GM04504 (cell line): ENCODE measurements around the gene EXOC8.

Experiments
- DNase-seq: peaks from one replicate; pipeline ENCODE4 v3.0.0-alpha.2; 2012; ENCODE audit warnings: low read depth

Gene EXOC8

GRCh38 chr1:231337472-231338269, at the start of gene EXOC8:
EXOC8 (minus strand) TSS chr1:231337852; CDS start chr1:231337745, 107 bp downstream.
- peak; percentile 94 for DNase-seq

- no peak for DNase-seq
Measured at GRCh38 chr1:231386466-231386865, 48.8 kb upstream of the EXOC8 start.

- DNase-seq = no peak
Measured at GRCh38 chr1:231385416-231385748, 47.7 kb upstream of the EXOC8 start.

GRCh38 chr1:231384696-231385415, 47.2 kb upstream of the EXOC8 start:
- no peak for DNase-seq

- no peak for DNase-seq
Measured at GRCh38 chr1:231383159-231383860, 45.7 kb upstream of the EXOC8 start.

GRCh38 chr1:231382426-231382825, 44.8 kb upstream of the EXOC8 start:
- DNase-seq = no peak

GRCh38 chr1:231381729-231382128, 44.1 kb upstream of the EXOC8 start:
- DNase-seq = no peak

GRCh38 chr1:231376875-231377549, 39.4 kb upstream of the EXOC8 start:
- no peak for DNase-seq

- DNase-seq = no peak
Measured at GRCh38 chr1:231376101-231376500, 38.4 kb upstream of the EXOC8 start.

- no peak for DNase-seq
Measured at GRCh38 chr1:231374394-231374793, 36.7 kb upstream of the EXOC8 start.

GRCh38 chr1:231372501-231372900, 34.8 kb upstream of the EXOC8 start:
- DNase-seq = no peak

GRCh38 chr1:231369282-231369681, 31.6 kb upstream of the EXOC8 start:
- DNase-seq = no peak

- DNase-seq = no peak
Measured at GRCh38 chr1:231364192-231364591, 26.5 kb upstream of the EXOC8 start.

- DNase-seq = no peak
Measured at GRCh38 chr1:231363624-231364023, 26.0 kb upstream of the EXOC8 start.

- DNase-seq = no peak
Measured at GRCh38 chr1:231362325-231362724, 24.7 kb upstream of the EXOC8 start.

GRCh38 chr1:231359113-231359512, 21.5 kb upstream of the EXOC8 start:
- peak; percentile 91 for DNase-seq

- DNase-seq = peak; percentile 42
Measured at GRCh38 chr1:231357831-231358354, 20.2 kb upstream of the EXOC8 start.

- DNase-seq = no peak
Measured at GRCh38 chr1:231357187-231357772, 19.6 kb upstream of the EXOC8 start.

GRCh38 chr1:231355171-231355570, 17.5 kb upstream of the EXOC8 start:
- no peak for DNase-seq

- no peak for DNase-seq
Measured at GRCh38 chr1:231354330-231355020, 16.8 kb upstream of the EXOC8 start.

- DNase-seq = no peak
Measured at GRCh38 chr1:231353086-231353485, 15.4 kb upstream of the EXOC8 start.
